Measurements from ENCODE around the gene GOLGA5. TPM values are rescaled to one million over a fixed set of nuclear protein-coding genes. Genes with fewer than 3 reads are reported as not detected.
"Not testable (repeated sequence)": the region's sequence is repeated elsewhere in the genome, so short reads cannot be mapped to it uniquely, and the experiment has no call there.

Gene GOLGA5
- 10 to 100 TPM; 41.4 to 52.1 (median 49.8) TPM for total RNA-seq

- Histone ChIP-seq H3K27ac (peak within 1 kb of the TSS; percentile 90 to 97), H3K4me1 (peaks cover 0 to 7% of the 10 kb centered on the region in 2 donors), H3K27me3 (no peaks in the 10 kb centered on the region), H3K4me3 (peak within 1 kb of the TSS; percentile 80 to 97 (median 90)), H3K36me3 (no peaks in the 10 kb centered on the region), H3K9me3 (peaks cover 0 to 12% of the 10 kb centered on the region in 2 donors)
- TF ChIP-seq POLR2A (IDR thresholded peaks at IDR 0.05) (peak; percentile 63), CTCF (IDR thresholded peaks at IDR 0.05) (peak in 2 of 3 donors; percentile 22 to 25), POLR2AphosphoS5 (IDR thresholded peaks at IDR 0.05) (peak; percentile 83 to 94 (median 89))
- intact Hi-C loops (cut with DNase I; ENCODE audit: low total_unique reads), result no loop called here
- peak; percentile 98 for DNase-seq (ENCODE audit: low spot score in 2 of 2)
Measured at GRCh38 chr14:92793709-92794546, at the start of gene GOLGA5. GOLGA5 (plus strand) TSS chr14:92794305; CDS start chr14:92797438, 3,133 bp downstream.

GRCh38 chr14:92747701-92748258, 46.3 kb upstream of the GOLGA5 start:
- intact Hi-C loops (cut with DNase I; ENCODE audit: low total_unique reads), result no loop called here

GRCh38 chr14:92748259-92749016, 45.7 kb upstream of the GOLGA5 start, which contains the start of gene LGMN:
LGMN (minus strand) TSS chr14:92748627; CDS start chr14:92732786, 15,841 bp downstream.
- Histone ChIP-seq H3K36me3 (no peaks in the 10 kb centered on the region), H3K4me1 (peaks cover 0 to 4% of the 10 kb centered on the region in 2 donors), H3K27me3 (no peaks in the 10 kb centered on the region), H3K9me3 (no peaks in the 10 kb centered on the region), H3K27ac (peak within 1 kb of the TSS; percentile 83 to 85), H3K4me3 (peak within 1 kb of the TSS; percentile 82 to 87 (median 82))
- peak; percentile 94 to 96 for DNase-seq (ENCODE audit: low spot score in 2 of 2)
- intact Hi-C loops (cut with DNase I; ENCODE audit: low total_unique reads), result no loop called here
- no peak for TF ChIP-seq CTCF (IDR thresholded peaks at IDR 0.05)
- peak; percentile 83 for TF ChIP-seq POLR2A (IDR thresholded peaks at IDR 0.05)
- TF ChIP-seq POLR2AphosphoS5 (IDR thresholded peaks at IDR 0.05), result peak; percentile 79 to 93 (median 91)

More at GRCh38 chr14:92747701-92748258, 46.3 kb upstream of the GOLGA5 start:
- H3K4me1 ChIP-seq, result peaks cover 0 to 4% of the 10 kb centered on the region in 2 donors
- H3K36me3 ChIP-seq, result no peaks in the 10 kb centered on the region
- peak overlapping the region; percentile 82 to 87 (median 82) for H3K4me3 ChIP-seq
- peak overlapping the region; percentile 83 to 85 for H3K27ac ChIP-seq
- TF ChIP-seq CTCF (IDR thresholded peaks at IDR 0.05) (no peak), POLR2AphosphoS5 (IDR thresholded peaks at IDR 0.05) (no peak), POLR2A (IDR thresholded peaks at IDR 0.05) (no peak)
- DNase-seq (ENCODE audit: low spot score in 2 of 2), result no peak
- H3K27me3 ChIP-seq, result no peaks in the 10 kb centered on the region
- no peaks in the 10 kb centered on the region for H3K9me3 ChIP-seq

- H3K9me3 ChIP-seq; H3K36me3 ChIP-seq; H3K4me1 ChIP-seq; intact Hi-C loops (cut with DNase I; ENCODE audit: low total_unique reads); H3K27me3 ChIP-seq; H3K27ac ChIP-seq; H3K4me3 ChIP-seq; DNase-seq (ENCODE audit: low spot score in 2 of 2): not testable (repeated sequence)
Measured at GRCh38 chr14:92750222-92750728, 43.8 kb upstream of the GOLGA5 start.

- intact Hi-C loops (cut with DNase I; ENCODE audit: low total_unique reads), result no loop called here
- no peak for DNase-seq (ENCODE audit: low spot score in 2 of 2)
- H3K4me3 ChIP-seq, result no peak overlapping the region
- no peak overlapping the region for H3K27ac ChIP-seq
- no peaks in the 10 kb centered on the region for H3K36me3 ChIP-seq
- peaks cover 0 to 4% of the 10 kb centered on the region in 2 donors for H3K4me1 ChIP-seq
- no peaks in the 10 kb centered on the region for H3K27me3 ChIP-seq
- no peak for TF ChIP-seq POLR2A (IDR thresholded peaks at IDR 0.05)
- TF ChIP-seq POLR2AphosphoS5 (IDR thresholded peaks at IDR 0.05), result no peak
- no peak for TF ChIP-seq CTCF (IDR thresholded peaks at IDR 0.05)
- H3K9me3 ChIP-seq, result no peaks in the 10 kb centered on the region
Measured at GRCh38 chr14:92750994-92751400, 43.1 kb upstream of the GOLGA5 start.
